AG10803 (cell line): Measurements from ENCODE around the gene AP4E1.

Experiments used
- DNase-seq: peaks from one replicate; pipeline ENCODE4 v3.0.0; 2010; ENCODE audit warnings: low read depth
- H3K4me3 ChIP-seq: 2 replicates; pipeline ENCODE4 v1.5.1; 2011; ENCODE audit warnings: mild to moderate bottlenecking, low read length, control low read depth
- CTCF ChIP-seq: conservative IDR thresholded peaks from 2 replicates; pipeline ENCODE4 v1.5.1; 2011; ENCODE audit warnings: mild to moderate bottlenecking, low read length, control low read depth, inconsistent platforms

AP4E1 gene

GRCh38 chr15:50925281-50925680 is 16.8 kb downstream of the AP4E1 start:
- TF ChIP-seq CTCF: no peak
- peak; percentile 81 for DNase-seq
- no peak overlapping the region for H3K4me3 ChIP-seq

DNA sequence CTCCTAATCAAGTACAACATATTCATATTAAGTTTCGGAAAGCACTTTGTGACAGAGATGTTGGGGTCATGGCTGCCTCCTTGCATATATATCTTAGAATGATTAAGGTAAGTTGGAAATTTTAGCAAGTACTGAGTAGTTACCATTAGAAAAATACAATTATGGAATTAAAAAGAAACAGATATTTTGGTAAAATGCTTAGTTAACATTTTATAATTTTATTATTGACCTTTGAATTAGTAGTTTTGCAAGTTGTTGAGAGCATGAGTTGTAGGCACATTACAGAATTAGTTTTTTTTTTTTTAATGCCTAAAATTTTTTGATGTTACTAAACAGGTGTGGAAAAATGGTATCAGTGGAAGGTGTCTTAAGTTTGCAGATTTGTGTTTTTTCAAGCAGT is 20.6 kb downstream of the AP4E1 start:
- no peak overlapping the region for H3K4me3 ChIP-seq
- DNase-seq: no peak
- TF ChIP-seq CTCF: no peak

- no peak for TF ChIP-seq CTCF
- no peak for DNase-seq
Observed at GRCh38 chr15:50930792-50931191, 22.3 kb downstream of the AP4E1 start.

GRCh38 chr15:50933341-50933740 is 24.9 kb downstream of the AP4E1 start:
- H3K4me3 ChIP-seq: no peak overlapping the region
- no peak for DNase-seq
- no peak for TF ChIP-seq CTCF

More at GRCh38 chr15:50930792-50931191, 22.3 kb downstream of the AP4E1 start:
- no peak overlapping the region for H3K4me3 ChIP-seq

GRCh38 chr15:50938525-50938924 is 30.0 kb downstream of the AP4E1 start:
- no peak for DNase-seq
- H3K4me3 ChIP-seq: no peak overlapping the region
- no peak for TF ChIP-seq CTCF

DNA sequence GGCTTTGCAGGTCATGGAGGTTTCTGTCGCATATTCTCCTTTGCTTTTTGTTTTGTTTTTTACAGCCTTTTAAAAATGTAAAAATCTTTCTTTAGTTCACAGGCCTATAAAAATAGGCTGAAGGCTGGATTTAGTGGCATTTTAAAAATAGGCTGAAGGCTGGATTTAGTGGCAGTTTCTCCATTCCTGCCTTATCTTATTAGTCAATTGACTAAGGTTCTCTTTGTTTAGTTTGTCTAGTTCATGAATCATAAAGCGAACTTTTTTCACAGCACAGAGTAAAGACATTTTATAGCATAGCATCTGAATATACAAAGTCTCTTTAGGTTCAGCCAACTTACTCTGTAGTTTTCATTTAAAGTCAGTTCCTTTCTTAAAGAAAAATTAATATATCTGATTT is 31.4 kb downstream of the AP4E1 start:
- TF ChIP-seq CTCF: no peak
- no peak for DNase-seq
- H3K4me3 ChIP-seq: no peak overlapping the region

- DNase-seq: no peak
- no peak for TF ChIP-seq CTCF
- H3K4me3 ChIP-seq: no peak overlapping the region
Observed at GRCh38 chr15:50940506-50940905, 32.0 kb downstream of the AP4E1 start.
